ENCODE results near the gene NPAS4. TPM values are rescaled to one million over a fixed set of nuclear protein-coding genes. Genes with fewer than 3 reads are reported as not detected.

The NPAS4 gene
- total RNA-seq, 1 experiment from 2014 or later: not detected

GRCh38 chr11:66475349-66476172 is 54.7 kb downstream of the NPAS4 start:
- no peaks in the 10 kb centered on the region for H3K27me3 ChIP-seq (ENCODE audit: insufficient read depth, low read depth)
- no peak overlapping the region for H3K27ac ChIP-seq
- DNase-seq: no peak
- H4K20me1 ChIP-seq (ENCODE audit: insufficient read depth): peaks cover 6% of the 10 kb centered on the region
- no peaks in the 10 kb centered on the region for H3K9me3 ChIP-seq (ENCODE audit: insufficient read depth, low read depth)
- H3K4me3 ChIP-seq: no peak overlapping the region
- TF ChIP-seq, protein P1, sequence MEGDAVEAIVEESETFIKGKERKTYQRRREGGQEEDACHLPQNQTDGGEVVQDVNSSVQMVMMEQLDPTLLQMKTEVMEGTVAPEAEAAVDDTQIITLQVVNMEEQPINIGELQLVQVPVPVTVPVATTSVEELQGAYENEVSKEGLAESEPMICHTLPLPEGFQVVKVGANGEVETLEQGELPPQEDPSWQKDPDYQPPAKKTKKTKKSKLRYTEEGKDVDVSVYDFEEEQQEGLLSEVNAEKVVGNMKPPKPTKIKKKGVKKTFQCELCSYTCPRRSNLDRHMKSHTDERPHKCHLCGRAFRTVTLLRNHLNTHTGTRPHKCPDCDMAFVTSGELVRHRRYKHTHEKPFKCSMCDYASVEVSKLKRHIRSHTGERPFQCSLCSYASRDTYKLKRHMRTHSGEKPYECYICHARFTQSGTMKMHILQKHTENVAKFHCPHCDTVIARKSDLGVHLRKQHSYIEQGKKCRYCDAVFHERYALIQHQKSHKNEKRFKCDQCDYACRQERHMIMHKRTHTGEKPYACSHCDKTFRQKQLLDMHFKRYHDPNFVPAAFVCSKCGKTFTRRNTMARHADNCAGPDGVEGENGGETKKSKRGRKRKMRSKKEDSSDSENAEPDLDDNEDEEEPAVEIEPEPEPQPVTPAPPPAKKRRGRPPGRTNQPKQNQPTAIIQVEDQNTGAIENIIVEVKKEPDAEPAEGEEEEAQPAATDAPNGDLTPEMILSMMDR (conservative IDR thresholded peaks at IDR 0.05): no peak
- no peak for TF ChIP-seq EZH2 (IDR thresholded peaks at IDR 0.05; ENCODE audit: low read depth)
- H3K36me3 ChIP-seq (ENCODE audit: low read depth): no peaks in the 10 kb centered on the region
- intact Hi-C loops (cut with micrococcal nuclease; ENCODE audit: unreplicated experiment): no loop called here
- H3K9me2 ChIP-seq (ENCODE audit: insufficient read depth): no peaks in the 10 kb centered on the region
- POLR2A ChIA-PET (ENCODE audit: unreplicated experiment): no interaction called here
- H3K79me2 ChIP-seq (ENCODE audit: low read depth): peaks cover 11% of the 10 kb centered on the region; the same call in 1 of the 2 replicates
- no TSS peak for BruUV-seq (replicated peaks)
- 0 out of 2 replicates have a peak, but pooled peaks cover under 1% of the 10 kb centered on the region for H3K4me1 ChIP-seq (replicated peaks; ENCODE audit: insufficient read depth)
- H3F3A ChIP-seq (ENCODE audit: insufficient read depth, low read depth): peaks cover 6% of the 10 kb centered on the region; the same call in 1 of the 2 replicates
- H3K4me2 ChIP-seq: no peak overlapping the region
- no peak overlapping the region for H2AFZ ChIP-seq
- CTCF ChIA-PET: no interaction called here

Other genes with a start within 250 kb of the NPAS4 start
- 48.3 and 58.4 TPM in 2 replicates for gene KLC2, start 163.3 kb upstream of the NPAS4 start, total RNA-seq (2021)
- 209 and 232 TPM in 2 replicates for gene RAB1B, start 152.4 kb upstream of the NPAS4 start, total RNA-seq (2021)
- gene CNIH2, start 142.9 kb upstream of the NPAS4 start, total RNA-seq (2021): 5.5 and 6.8 TPM in 2 replicates
- gene YIF1A, start 131.9 kb upstream of the NPAS4 start, total RNA-seq (2021): 81.8 and 84.8 TPM in 2 replicates
- gene TMEM151A, start 129.1 kb upstream of the NPAS4 start, total RNA-seq (2021): 0.15 and 0.22 TPM in 2 replicates
- not detected in 2 replicates for gene CD248, start 104.0 kb upstream of the NPAS4 start, total RNA-seq (2021)
- 15.5 and 19.5 TPM in 2 replicates for gene RIN1, start 84.6 kb upstream of the NPAS4 start, total RNA-seq (2021)
- 43.2 and 54.3 TPM in 2 replicates for gene BRMS1, start 75.9 kb upstream of the NPAS4 start, total RNA-seq (2021)
- gene B4GAT1, start 73.4 kb upstream of the NPAS4 start, total RNA-seq (2021): 22.8 and 28.5 TPM in 2 replicates
- 28.9 and 36.1 TPM in 2 replicates for gene SLC29A2, start 49.3 kb upstream of the NPAS4 start, total RNA-seq (2021)
- 138 and 140 TPM in 2 replicates for gene MRPL11, start 17.8 kb downstream of the NPAS4 start, total RNA-seq (2021)
- 14.0 and 18.0 TPM in 2 replicates for gene PELI3, start 45.9 kb downstream of the NPAS4 start, total RNA-seq (2021)
- gene DPP3, start 59.4 kb downstream of the NPAS4 start, total RNA-seq (2021): 76.2 and 80.0 TPM in 2 replicates
- 56.1 and 63.4 TPM in 2 replicates for gene BBS1, start 89.6 kb downstream of the NPAS4 start, total RNA-seq (2021)
- gene ZDHHC24, start 125.0 kb downstream of the NPAS4 start, total RNA-seq (2021): 19.4 and 28.7 TPM in 2 replicates
- gene ACTN3, start 125.9 kb downstream of the NPAS4 start, total RNA-seq (2021): not detected in 2 replicates
- 34.3 and 59.2 TPM in 2 replicates for gene CTSF, start 147.6 kb downstream of the NPAS4 start, total RNA-seq (2021)
- 0.83 and 1.0 TPM in 2 replicates for gene CCDC87, start 172.0 kb downstream of the NPAS4 start, total RNA-seq (2021)
- 47.2 and 61.0 TPM in 2 replicates for gene CCS, start 172.2 kb downstream of the NPAS4 start, total RNA-seq (2021)
- gene RBM14, start 195.6 kb downstream of the NPAS4 start, total RNA-seq (2021): 108 and 112 TPM in 2 replicates
- 131 and 140 TPM in 2 replicates for gene RBM4, start 217.7 kb downstream of the NPAS4 start, total RNA-seq (2021)

Measured in PC-9 (cell line).